ENCODE measurements around the gene RBM22. TPM values are rescaled to one million over a fixed set of nuclear protein-coding genes. Genes with fewer than 3 reads are reported as not detected.

The RBM22 gene
- total and polyA plus RNA-seq, 9 donors: 33.4 to 77.6 (median 48.6) TPM

DNA sequence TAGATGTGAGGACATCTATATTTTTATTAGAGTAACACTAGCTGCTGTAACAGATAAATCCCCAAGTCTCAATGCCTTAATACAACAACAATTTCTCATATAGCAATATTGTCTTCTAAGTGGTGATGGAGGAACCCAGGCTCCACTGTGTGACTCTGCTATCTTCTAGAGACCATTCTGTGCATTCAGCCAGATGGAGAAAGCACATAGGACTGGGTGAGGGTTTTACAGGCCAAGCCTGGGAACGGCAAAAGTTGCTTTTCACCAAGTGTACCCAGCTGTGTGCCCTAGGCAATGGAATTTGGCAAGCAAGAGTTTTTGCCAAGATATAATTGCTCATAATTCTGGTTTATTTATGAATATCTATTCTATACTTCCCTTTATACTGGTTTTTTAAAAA, 11.7 kb downstream of the RBM22 start:
- no peaks in the 10 kb centered on the region for H3K36me3 ChIP-seq
- no peaks in the 10 kb centered on the region for H3K9me3 ChIP-seq
- WGBS, 3 donors: 74 to 89% (median 78%) methylated on average over 1 of the region's 1 CpG
- DNase-seq: no peak
- TF ChIP-seq POLR2A (IDR thresholded peaks at IDR 0.05) (no peak), EP300 (IDR thresholded peaks at IDR 0.05) (no peak), CTCF (IDR thresholded peaks at IDR 0.05) (no peak)
- no peak overlapping the region for H3K4me3 ChIP-seq
- H3K27me3 ChIP-seq: no peaks in the 10 kb centered on the region
- no peak overlapping the region for H3K27ac ChIP-seq
- no peaks in the 10 kb centered on the region for H3K4me1 ChIP-seq (ENCODE audit: insufficient read depth)
- intact Hi-C loops (cut with DNase I): no loop called here

DNA sequence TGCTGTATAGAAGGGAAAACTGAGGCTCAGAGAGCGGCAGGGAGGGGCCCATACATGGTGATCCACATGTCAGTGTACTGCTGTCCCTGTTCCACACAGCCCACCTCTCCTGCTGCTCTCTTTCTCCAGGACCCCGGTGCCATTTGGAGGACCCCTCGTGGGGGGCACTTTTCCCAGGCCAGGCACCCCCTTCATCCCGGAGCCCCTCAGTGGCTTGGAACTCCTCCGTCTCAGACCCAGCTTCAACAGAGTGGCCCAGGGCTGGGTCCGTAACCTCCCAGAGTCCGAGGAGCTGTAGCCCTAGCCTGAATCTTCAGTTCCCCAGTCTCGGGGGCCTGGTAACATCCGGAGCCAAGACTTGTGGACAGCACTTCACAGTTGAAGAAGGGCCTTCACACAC, 24.3 kb downstream of the RBM22 start:
- DNase-seq: no peak
- WGBS, 3 donors: 91 to 93% (median 92%) methylated on average over 9 of the region's 9 CpGs
- TF ChIP-seq EP300 (IDR thresholded peaks at IDR 0.05) (no peak), CTCF (IDR thresholded peaks at IDR 0.05) (no peak), POLR2A (IDR thresholded peaks at IDR 0.05) (no peak)
- Histone ChIP-seq H3K27me3 (no peaks in the 10 kb centered on the region), H3K36me3 (no peaks in the 10 kb centered on the region), H3K27ac (no peak overlapping the region), H3K4me3 (no peak overlapping the region), H3K4me1 (ENCODE audit: insufficient read depth) (peaks cover 10% of the 10 kb centered on the region), H3K9me3 (no peaks in the 10 kb centered on the region)
- intact Hi-C loops (cut with DNase I): no loop called here

DNA sequence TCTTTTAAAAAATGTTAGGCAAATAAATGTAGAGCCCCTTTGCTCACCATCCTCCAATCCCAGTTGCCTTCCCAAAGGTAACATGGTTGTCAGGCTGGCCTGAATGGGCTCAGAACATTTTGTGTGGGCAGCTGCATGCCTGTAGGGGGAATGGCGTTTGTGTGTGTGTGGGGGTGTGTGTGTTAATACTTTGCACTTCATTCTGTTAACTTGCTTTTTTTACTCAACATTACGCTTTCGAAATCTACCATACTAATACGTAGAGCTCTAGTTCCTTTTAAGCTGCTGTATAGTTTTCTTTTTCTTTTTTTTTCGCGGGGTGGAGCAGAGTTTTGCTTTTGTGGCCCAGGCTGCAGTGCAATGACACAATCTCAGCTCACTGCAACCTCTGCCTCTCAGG, 25.8 kb downstream of the RBM22 start:
- intact Hi-C loops (cut with DNase I): no loop called here
- no peaks in the 10 kb centered on the region for H3K27me3 ChIP-seq
- H3K27ac ChIP-seq: no peak overlapping the region
- no peaks in the 10 kb centered on the region for H3K9me3 ChIP-seq
- H3K4me3 ChIP-seq: no peak overlapping the region
- no peak for DNase-seq
- 70 to 81% (median 71%) methylated on average over 6 of the region's 6 CpGs for WGBS, 3 donors
- TF ChIP-seq POLR2A (IDR thresholded peaks at IDR 0.05): no peak
- TF ChIP-seq EP300 (IDR thresholded peaks at IDR 0.05): no peak
- no peak for TF ChIP-seq CTCF (IDR thresholded peaks at IDR 0.05)
- peaks cover 12% of the 10 kb centered on the region for H3K4me1 ChIP-seq (ENCODE audit: insufficient read depth)
- no peaks in the 10 kb centered on the region for H3K36me3 ChIP-seq

DNA sequence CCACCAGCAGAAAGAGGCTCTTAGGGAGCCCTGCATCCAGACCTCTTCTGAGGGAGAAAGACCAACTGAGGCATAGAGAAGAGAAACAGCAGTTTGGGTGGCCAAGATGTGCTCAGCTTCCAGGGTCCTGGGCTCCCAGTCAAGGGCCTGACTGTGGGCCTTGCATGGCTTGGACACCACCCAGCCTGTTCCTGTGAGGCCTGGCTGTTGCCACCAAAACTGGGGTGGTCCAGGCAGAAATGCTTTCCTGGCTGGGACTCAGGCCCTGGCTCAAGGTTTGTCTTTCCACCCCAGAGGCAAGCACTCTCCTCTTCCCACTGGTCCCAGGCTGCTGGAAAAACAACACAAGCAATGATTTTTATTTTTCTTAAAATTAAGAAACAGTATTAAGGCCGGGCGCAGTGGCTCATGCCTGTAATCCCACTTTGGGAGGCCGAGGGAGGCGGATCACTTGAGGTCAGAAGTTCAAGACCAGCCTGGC, 26.5 kb downstream of the RBM22 start:
- peak in 2 of 5 donors; percentile 47 to 58 for DNase-seq
- Histone ChIP-seq H3K4me1 (ENCODE audit: insufficient read depth) (peaks cover 12% of the 10 kb centered on the region), H3K4me3 (no peak overlapping the region), H3K27ac (peak overlapping the region; percentile 20 to 35), H3K9me3 (no peaks in the 10 kb centered on the region), H3K36me3 (no peaks in the 10 kb centered on the region), H3K27me3 (no peaks in the 10 kb centered on the region)
- WGBS, 3 donors: 18 to 36% (median 18%) methylated on average over 4 of the region's 4 CpGs
- no peak for TF ChIP-seq EP300 (IDR thresholded peaks at IDR 0.05)
- intact Hi-C loops (cut with DNase I): no loop called here

DNA sequence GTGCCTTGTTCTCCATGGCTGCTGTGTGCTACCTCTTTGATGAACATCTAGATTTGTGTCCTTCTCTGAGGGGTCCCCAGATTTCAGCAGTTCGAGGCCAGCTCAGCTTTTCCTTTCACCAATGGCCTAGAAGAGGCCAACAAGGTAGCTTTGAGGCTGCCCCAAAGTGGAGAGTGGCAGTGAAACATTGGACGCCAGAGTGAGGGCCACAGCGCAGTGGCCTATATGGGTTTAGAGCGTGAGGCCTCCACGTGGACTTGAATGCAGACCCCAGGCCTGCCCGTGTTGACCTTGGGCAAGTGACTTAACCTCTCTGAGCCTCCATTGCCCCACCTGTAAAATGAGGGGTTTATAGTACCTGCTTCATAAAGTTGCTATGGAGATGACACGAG, 28.0 kb downstream of the RBM22 start:
- Histone ChIP-seq H3K4me1 (ENCODE audit: insufficient read depth) (peaks cover 12% of the 10 kb centered on the region), H3K4me3 (peak overlapping the region; percentile 44), H3K9me3 (no peaks in the 10 kb centered on the region), H3K27me3 (no peaks in the 10 kb centered on the region), H3K36me3 (no peaks in the 10 kb centered on the region), H3K27ac (no peak overlapping the region)
- TF ChIP-seq EP300 (IDR thresholded peaks at IDR 0.05) (no peak), CTCF (IDR thresholded peaks at IDR 0.05) (no peak), POLR2A (IDR thresholded peaks at IDR 0.05) (no peak)
- intact Hi-C loops (cut with DNase I): no loop called here
- 72 to 78% (median 76%) methylated on average over 7 of the region's 7 CpGs for WGBS, 3 donors
- no peak for DNase-seq

All from ovary (tissue), 9 donors.